CD4-positive, alpha-beta T cell treated with Interleukin-1 beta for 1 hour (primary cell): ENCODE results near the gene VWA8.
"Not testable (repeated sequence)": the region's sequence is repeated elsewhere in the genome, so short reads cannot be mapped to it uniquely, and the experiment has no call there.

Experiments
- DNase-seq, 2 donors: peaks; one replicate each; pipeline ENCODE4 v3.0.0-alpha.2; 2020 to 2022

Gene VWA8

GRCh38 chr13:41919741-41920487 is 41.0 kb downstream of the VWA8 start:
- DNase-seq: no peak

DNA sequence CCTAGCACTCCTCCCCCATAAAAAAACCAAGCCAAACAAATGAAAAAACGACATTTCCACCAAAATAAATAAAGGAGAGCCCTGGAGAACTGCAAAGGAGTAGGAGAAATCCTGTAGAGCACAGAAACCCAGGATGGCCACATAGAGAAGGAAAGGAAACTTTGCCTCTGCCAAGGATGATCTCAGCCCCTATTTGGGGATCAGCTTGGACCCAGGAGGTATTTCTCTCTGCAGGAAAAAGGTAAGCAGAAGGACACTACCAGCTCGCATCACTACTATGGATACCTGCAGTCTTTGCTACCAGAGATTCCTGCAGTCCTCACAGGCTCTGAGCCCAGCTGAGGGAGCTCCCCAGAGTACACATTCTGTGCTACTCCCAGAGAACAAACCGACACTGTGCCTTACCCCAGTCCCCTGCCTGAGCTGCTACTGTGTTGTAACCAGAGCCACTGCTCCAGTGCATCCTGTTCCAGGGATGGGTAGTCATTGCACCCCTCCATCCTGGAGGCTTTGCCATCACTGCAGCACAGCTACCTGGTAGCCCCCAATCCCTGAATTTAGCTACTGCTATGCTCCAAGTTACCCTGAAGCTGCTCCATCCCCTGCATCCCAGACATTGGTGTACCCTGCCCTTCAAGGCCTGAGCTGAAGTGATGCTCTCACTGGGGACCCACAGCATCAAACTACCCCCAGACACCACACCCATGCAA is 41.7 kb downstream of the VWA8 start:
- no peak for DNase-seq

- DNase-seq: no peak
Measured at GRCh38 chr13:41917641-41918040, 43.3 kb downstream of the VWA8 start.

GRCh38 chr13:41916173-41916954 is 44.5 kb downstream of the VWA8 start:
- DNase-seq: peak in 1 of 2 donors; percentile 24

DNA sequence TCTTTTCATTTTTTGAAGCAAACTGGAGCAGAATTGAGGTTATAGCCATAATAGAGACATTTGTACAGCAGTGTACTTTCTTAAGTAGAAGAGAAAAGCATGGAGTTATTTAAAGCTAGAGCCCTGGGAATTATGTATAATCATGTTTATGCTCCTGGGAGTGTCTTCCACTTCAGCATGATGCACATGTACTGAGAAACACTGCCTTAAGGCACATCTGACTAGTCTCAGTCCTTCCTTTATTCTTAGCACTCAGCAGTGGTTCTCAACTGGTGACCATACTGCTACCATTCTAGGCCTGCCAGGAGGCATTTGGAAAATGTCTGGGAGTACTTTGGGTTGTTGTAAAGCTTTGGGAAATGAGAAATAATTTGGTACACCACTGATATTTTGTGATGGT is 45.8 kb downstream of the VWA8 start:
- no peak for DNase-seq

- DNase-seq: no peak
Measured at GRCh38 chr13:41914552-41914951, 46.4 kb downstream of the VWA8 start.

GRCh38 chr13:41909506-41909905 is 51.4 kb downstream of the VWA8 start:
- DNase-seq: no peak

- DNase-seq: peak in 1 of 2 donors; percentile 45
Measured at GRCh38 chr13:41905600-41906254, 55.2 kb downstream of the VWA8 start.

DNA sequence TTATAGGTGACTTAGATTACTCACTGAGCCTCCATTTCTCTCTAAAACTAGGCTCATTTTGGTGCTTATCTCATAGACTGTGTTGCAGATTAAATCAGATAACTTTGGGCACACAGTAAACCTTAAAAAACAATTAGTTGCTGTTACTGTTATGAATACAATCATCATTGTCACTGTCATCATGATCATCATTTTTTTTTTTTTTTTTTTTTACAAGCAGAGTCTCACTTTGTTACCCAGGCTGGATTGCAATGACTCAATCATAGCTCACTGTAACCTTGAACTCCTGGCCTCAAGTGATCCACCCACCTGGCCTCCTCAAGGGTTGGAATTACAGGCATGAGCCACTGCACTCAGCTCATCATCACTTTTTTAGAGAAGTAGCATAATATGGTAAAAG is 60.0 kb downstream of the VWA8 start:
- no peak for DNase-seq

GRCh38 chr13:41898411-41898810 is 62.5 kb downstream of the VWA8 start:
- not testable (repeated sequence) for DNase-seq

DNA sequence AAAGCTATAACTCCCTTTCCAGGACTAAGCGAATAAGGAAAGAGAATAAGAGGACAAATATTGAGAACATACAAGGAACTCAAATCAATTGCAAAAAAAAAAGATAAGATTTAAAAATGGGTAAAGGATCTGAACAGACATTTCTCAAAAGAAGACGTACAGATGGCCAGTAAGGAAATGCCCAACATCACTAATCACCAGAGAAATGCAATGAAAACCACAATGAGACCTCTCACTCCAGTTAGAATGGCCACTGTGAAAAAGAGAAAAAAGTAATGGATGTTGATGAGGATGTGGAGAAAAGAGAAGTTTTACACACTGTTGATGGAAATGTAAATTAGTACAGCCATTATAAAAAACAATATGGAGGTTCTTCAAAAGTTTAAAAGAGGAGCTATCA is 63.8 kb downstream of the VWA8 start:
- no peak for DNase-seq

- DNase-seq: no peak
Measured at GRCh38 chr13:41895478-41895877, 65.4 kb downstream of the VWA8 start.

DNA sequence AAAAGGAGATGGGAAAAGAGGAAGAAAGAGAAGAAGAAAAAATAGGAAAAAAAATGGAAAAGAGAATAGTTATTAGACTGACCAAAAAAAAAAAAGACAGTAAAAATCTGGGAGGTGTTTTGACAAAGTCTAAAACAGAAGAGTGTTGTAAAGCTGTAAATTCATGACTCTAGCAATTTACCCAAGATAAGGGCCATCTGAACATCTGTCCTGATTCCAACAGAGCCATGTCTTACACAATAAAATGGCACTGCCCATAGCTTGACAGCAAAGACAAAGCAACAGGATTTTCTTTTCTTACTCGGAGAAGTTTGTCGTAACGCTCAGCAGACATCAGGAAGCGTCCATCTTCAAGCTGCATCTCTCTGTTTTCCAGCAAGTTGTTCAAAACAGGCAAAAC is 69.8 kb downstream of the VWA8 start:
- no peak for DNase-seq

GRCh38 chr13:41883147-41883546 is 77.8 kb downstream of the VWA8 start:
- DNase-seq: no peak

DNA sequence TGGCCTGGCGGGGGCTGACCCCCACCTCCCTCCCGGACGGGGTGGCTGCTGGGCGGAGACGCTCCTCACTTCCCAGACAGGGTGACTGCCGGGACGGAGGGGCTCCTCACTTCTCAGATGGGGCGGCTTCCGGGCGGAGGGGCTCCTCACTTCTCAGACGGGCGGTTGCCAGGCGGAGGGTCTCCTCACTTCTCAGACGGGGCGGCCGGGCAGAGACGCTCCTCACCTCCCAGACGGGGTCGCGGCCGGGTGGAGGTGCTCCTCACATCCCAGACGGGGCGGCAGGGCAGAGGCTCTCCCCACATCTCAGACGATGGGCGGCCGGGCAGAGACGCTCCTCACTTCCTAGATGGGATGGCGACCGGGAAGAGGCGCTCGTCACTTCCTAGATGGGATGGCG is 79.0 kb downstream of the VWA8 start:
- not testable (repeated sequence) for DNase-seq

DNA sequence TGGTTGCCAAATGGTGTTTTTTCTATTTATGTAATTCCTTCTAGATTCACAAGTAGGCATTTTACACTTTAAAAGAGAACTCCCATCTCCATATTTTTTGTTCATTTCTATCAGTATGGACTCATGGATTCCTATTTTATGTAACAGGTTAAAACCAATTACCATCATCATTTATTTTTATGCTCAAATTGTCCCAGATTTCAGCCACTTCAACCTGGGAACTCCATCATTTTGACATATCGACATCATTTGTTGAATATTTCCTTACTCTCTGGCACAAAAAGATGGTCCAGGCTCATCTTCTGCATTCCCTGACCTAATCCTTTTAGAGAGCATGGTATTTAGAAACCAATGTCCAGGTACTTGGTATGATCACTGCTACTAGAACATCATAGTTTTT is 79.9 kb downstream of the VWA8 start:
- DNase-seq: no peak

GRCh38 chr13:41864658-41865057 is 96.3 kb downstream of the VWA8 start:
- DNase-seq: peak in 1 of 2 donors; percentile 27

- not testable (repeated sequence) for DNase-seq
Measured at GRCh38 chr13:41862659-41863058, 98.2 kb downstream of the VWA8 start.

- no peak for DNase-seq
Measured at GRCh38 chr13:41859565-41859964, 101.3 kb downstream of the VWA8 start.

GRCh38 chr13:41858780-41859179 is 102.1 kb downstream of the VWA8 start:
- DNase-seq: no peak

DNA sequence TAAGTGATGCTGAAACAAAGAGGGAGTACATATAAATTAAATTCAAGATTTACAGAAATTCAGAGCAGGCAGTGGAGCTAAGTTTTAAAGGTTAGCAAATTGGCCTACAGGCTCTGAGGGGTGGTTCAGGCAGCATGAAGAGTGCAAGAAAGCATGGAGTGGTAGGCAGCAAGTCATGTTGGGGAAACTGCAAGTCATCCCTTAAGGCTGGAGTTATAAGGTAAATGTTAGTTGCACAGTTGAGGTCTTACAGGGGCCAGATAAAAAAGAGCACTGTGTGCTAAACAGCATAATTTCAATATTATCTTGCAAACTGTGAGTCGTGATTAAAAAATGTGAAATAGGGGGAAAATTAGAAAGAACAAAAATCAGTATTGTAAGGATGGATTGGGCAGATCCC is 106.2 kb downstream of the VWA8 start:
- no peak for DNase-seq

- DNase-seq: no peak
Measured at GRCh38 chr13:41851351-41851750, 109.6 kb downstream of the VWA8 start.
